ENCODE measurements around the gene AP5S1.
"Not testable (repeated sequence)": the region's sequence is repeated elsewhere in the genome, so short reads cannot be mapped to it uniquely, and the experiment has no call there.

AP5S1 gene

DNA sequence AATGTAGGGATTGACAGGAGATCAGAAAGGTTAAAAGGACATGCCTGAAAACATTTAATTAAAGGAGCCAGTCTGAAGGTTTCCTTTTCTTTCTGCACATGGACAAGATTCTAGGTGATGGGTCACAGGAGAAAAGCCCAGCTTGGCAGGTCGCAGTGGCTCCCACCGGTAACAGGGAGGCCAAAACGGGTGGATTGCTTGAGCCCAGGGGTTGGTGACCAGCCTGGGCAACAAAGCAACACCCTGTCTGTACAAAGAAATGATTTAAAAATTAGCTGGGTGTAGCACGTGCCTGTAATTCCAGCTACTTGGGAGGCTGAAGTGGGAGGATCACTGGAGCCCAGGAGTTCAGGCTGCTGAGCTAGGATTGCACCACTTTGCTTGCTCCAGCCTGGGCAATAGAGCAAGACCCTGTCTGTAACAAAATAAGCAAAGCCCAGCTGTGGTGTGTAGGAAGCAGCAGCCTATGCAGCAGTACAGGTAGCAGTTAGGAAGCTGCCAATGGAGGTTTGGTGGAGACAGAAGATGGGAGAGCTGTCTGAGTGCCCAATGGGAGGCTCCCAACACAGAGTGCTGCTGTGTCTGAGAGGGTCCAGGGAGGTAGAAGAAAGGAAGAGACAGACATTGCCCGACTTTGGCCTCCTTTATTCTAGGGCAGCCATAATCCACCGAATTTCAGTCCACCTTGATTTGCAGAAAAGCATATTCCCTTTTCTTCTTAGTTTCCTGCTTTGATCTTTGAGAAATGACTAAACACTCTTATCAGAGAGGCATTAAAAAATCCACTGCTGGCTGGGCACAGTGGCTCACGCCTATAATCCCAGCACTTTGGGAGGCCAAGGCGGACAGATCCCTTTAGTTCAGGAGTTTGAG is 7.1 kb upstream of the AP5S1 start:
- no peak for FAIRE-seq

DNA sequence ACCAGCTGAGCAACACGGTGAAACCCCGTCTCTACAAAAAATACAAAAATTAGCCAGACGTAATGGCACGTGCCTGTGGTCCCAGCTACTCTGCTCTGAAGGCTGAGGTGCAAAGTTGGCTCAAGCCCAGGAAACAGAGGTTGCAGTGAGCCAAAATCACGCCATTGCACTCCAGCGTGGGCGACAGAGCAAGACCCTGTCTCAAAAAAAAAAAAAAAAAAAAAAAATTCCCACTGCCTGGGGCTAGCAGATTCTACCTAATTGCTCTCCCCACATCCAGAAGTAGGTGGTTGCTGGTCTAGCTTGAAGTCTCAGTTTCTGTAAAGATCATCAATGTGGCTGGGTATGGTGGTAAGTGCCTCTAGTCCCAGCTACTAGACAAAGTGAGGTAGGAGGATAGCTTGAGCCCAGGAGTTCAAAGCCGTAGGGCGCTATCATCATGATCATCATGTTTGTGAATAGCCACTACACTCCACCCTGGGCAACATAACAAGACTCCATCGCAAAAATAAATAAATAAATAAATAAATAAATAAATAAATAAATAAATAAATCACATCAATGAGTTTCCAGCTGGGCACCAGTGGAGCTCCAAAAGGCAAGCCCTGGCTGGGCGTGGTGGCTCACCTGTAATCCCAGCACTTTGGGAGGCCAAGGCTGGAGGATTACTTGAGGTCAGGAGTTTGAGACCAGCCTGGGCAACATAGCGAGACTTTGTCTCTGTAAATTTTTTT is 6.3 kb upstream of the AP5S1 start:
- no peak for FAIRE-seq

GRCh38 chr20:3814928-3815495 is 5.3 kb upstream of the AP5S1 start:
- no peak for FAIRE-seq

- no peak for FAIRE-seq
These were observed 4.5 kb upstream of the AP5S1 start for GRCh38 chr20:3815703-3816315.

GRCh38 chr20:3818155-3819151 is 1.9 kb upstream of the AP5S1 start:
- FAIRE-seq: no peak

GRCh38 chr20:3819411-3820047 is 818 bp upstream of the AP5S1 start:
- FAIRE-seq: no peak

- FAIRE-seq: no peak
These were observed 767 bp downstream of the AP5S1 start for GRCh38 chr20:3820901-3821727.

- no peak for FAIRE-seq
These were observed 1.6 kb downstream of the AP5S1 start for GRCh38 chr20:3821996-3822395.

GRCh38 chr20:3823881-3824280 is 3.5 kb downstream of the AP5S1 start:
- FAIRE-seq: no peak

DNA sequence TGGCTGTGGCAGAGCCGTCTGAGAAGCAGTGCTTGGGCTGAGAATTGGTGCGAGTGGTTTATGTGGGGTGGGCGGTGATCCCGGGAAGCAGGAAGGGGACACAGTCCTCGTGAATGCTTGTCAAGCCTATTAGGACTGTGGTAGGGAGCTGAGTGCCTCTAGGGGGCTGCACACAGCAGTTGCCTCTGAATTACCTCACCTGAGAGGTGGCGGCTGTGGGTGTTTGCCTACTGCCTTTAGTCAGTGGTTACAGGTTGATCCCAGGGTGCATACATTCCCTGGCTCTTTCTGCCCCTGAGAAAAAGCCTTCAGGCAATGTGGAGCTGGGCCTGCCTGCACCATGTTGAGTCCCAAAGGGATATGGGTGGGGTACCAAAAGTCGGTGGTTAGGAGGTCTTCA is 5.2 kb downstream of the AP5S1 start:
- FAIRE-seq: no peak

DNA sequence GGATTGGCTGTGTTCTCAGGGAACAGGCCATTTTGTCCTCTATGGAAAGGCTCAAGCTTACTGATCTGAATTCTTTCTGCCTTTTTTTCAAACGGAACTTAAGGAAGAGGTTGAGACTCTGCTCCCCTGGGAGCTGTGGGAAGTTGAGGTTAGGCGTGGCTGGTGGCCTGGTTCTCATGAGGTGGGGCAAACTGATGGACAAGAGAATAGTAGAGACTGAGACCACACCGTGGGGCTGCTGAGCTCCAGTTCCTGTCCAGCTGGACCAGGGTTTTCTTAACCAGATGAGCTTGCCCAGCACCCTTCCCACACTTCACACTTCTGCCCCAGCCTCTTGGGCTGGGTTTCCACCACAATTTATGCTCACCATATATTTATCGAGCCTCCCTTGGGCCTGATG is 6.1 kb downstream of the AP5S1 start:
- FAIRE-seq: no peak

DNA sequence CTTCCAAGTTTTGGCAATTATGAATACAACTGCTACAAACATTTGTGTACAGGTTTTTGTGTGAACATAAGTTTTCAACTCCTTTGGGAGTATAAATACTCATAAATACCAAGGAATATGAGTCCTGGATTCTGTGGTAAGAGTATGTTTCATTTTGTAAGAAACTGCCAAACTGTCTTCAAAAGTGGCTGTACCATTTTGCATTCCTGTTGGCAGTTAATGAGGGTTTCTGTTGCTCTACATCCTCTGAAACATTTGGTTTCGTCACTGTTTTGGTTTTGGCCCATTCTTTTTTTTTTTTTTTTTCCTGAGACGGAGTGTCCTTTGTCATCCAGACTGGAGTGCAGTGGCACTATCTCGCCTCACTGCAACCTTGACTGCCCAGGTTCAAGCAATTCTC is 8.5 kb downstream of the AP5S1 start:
- FAIRE-seq: no peak

DNA sequence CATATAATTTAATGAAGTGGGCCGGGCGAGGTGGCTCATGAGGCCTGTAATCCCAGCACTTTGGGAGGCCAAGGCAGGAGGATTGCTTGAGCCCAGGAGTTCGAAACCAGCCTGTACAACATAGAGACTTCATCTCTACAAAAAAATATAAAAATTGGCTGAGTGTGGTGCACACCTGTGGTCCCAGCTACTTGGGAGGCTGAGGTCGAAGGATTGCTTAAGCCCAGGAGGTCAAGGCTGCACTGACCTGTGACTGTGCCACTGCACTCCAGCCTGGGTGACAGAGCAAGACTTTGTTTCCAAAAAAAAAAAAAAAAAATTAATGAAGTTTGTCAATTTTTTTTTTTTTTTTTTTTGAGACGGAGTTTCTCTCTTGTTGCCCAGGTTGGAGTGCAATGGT is 9.5 kb downstream of the AP5S1 start:
- FAIRE-seq: not testable (repeated sequence)

DNA sequence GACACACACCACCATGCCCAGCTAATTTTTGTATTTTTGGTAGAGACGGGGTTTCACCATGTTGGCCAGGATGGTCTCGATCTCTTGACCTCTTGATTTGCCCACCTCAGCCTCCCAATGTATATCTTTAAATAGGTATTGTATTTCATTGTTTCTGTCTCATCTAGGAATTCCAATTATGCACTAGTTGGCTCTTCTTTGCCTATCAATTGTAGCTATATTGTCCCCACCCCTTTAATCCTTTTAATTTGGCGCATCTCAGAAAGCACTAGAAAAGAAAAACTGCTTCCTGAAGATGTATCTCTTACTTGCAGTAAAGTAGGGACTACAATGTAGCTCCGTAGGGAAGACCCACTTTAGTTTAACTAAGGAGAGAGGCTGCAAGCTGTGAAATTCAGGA is 15.8 kb downstream of the AP5S1 start:
- no peak for FAIRE-seq

- no peak for FAIRE-seq
These were observed 19.0 kb downstream of the AP5S1 start for GRCh38 chr20:3839328-3839727.

DNA sequence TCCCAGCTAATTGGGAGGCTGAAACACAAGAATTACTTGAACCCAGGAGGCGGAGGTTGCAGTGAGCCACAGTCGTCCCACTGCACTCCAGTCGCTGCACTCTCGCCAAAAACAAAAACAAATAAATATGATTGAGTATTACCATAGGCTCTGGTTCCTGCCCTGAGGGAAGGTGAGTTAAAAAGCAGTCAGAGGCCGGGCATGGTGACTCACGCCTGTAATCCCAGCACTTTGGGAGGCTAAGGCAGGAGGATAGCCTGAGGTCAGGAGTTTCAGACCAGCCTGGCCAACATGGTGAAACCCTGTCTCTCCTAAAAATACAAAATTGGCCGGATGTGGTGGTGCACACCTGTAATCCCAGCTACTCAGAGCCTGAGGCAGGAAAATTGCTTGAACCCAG is 19.9 kb downstream of the AP5S1 start:
- not testable (repeated sequence) for FAIRE-seq

DNA sequence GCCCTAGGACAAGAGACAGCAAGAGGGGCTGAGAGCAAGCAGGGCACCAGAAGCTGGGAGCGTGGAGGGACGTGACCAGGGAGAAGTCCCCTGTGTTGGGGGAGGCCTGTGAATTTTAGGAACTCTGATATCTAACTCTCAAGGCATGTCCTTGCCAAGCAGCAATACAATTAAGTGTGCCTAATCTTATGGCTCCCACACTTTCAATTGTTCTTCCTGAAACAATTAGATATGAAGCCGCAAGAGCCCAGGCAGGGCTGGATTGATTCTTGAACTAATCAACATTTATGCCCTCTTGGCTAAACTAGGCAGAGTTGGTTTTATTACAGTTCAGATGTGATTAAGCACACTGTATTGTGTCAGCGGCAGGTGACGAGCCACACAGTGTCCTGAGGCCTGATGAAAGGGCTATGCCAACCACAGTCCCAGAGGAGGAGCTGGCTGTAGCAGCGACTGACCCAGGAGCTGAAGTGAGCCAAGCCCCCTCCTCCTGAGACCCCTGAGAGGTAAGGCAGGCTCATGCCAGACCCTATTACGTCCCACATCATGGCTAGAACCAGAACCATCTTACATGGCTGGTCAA is 22.1 kb downstream of the AP5S1 start:
- FAIRE-seq: no peak

GRCh38 chr20:3843490-3843889 is 23.1 kb downstream of the AP5S1 start:
- FAIRE-seq: no peak

DNA sequence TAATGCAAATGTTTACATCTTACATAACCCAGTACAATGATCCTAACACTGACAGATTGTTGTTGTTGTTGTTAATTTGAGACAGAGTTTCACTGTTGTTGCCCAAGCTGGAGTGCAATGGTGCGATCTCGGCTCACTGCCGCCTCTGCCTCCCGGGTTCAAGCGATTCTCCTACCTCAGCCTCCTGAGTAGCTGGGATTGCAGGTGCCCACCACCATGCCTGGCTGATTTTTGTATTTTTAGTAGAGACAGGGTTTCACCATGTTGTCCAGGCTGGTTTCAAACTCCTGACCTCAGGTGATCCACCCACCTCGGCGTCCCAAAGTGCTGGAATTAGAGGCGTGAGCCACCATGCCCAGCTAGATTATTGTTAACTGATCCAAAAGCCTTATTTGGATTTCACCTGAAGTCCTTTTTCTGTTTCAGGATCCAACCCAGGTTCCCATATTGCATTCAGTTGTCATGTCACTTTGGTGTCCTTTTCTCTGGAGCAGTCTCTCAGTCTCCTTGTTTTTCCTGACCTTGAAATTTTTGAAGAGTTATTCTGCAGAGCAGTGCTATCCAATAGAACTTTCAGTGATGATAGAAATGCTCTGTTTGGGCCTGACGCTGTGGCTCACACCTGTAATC is 23.8 kb downstream of the AP5S1 start:
- FAIRE-seq: not testable (repeated sequence)

DNA sequence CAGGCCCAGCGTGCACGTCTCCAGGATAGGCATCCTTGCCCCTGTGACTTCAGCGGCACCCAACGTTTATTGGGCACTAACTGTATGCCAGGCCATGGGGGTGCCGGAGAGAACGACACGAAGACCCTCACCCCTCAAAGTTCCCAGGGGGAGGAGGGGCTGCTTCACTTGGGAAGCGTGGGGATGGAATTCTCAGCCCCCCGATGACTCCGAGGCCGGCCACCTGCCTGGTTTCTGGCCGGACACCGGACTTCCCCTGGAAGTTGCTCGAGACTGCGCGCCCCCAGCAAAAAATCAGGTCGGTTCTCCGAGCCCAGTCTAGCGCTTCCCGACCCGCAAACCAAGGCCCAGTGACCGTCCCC is 26.0 kb downstream of the AP5S1 start:
- no peak for FAIRE-seq
